ENCODE data around the gene MVD.
"Not testable (repeated sequence)": the region's sequence is repeated elsewhere in the genome, so short reads cannot be mapped to it uniquely, and the experiment has no call there.

MVD gene

DNA sequence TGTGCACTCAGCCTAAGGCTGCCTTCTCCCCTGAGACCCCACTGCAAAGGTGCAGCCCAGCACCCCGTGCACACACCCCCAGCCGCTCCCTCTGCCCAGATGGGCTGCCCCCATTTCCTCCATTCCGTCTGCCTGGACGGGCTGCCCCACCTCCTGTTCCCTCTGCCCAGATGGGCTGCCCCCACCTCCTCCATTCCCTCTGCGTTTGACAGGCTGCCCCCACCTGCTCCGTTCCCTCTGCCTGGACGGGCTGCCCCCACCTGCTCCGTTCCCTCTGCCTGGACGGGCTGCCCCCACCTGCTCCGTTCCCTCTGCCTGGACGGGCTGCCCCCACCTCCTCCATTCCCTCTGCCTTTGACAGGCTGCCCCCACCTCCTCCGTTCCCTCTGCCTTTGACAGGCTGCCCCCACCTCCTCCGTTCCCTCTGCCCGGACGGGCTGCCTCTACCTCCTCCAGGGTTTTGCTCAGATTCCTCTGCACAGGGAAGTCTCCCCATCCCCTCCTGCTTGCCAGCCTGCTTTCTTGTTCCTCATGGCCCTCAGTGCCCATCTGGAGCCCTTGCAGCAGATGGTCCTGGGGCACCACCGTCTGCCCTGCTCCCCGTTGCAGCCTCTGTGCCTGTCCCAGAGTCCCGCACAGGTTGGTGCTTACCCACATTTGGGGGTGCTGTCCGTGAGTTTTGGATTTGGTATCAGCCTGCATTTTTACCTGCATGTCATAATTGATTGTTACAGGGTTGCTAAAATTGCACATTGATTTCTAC, 47.9 kb downstream of the MVD start:
- FAIRE-seq: no peak
- DNase-seq (ENCODE audit: extremely low spot score, insufficient read length, low read depth): no peak

DNA sequence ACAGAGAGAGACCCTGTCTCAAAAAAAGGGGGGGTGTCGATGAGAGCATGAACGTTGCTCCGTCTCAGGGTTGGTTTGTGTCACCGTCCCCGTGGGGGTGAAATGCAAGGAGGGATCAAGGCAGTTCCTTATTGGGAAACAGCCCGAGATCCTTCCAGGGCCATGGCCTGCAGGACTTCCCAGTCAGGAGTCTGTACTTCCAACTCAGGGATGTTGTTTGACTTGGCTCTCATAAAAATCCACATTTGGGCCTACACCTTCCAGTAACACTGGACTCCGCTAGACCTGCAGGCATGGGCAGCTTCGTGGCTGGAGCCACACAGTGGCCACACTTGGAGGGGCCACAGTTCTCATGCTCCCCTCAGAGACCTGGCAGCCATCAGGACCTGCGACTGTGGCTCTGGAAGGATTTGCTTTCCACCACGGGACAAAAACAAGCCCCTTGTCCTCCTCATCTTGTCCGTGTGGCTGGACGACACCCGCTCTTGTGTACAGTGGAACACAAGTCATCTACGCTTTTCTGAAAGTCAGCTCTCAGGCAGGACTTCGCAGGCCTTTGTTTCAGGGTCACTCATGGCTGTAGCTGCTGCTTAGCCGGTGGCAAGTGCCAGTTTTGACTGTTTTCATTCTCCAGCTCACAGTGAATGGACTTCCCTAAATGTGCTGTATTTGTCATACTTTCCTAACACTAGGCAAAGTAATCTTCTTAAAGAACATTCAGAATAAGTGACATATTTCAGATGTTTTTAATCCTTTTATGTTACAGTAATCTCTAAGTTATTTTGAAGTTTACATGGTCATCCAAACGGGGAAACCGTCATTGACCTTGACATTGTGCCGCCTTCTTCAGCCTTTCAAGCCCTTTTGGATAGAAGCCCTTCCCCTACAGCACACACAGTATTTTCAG, 48.7 kb downstream of the MVD start:
- FAIRE-seq: no peak

DNA sequence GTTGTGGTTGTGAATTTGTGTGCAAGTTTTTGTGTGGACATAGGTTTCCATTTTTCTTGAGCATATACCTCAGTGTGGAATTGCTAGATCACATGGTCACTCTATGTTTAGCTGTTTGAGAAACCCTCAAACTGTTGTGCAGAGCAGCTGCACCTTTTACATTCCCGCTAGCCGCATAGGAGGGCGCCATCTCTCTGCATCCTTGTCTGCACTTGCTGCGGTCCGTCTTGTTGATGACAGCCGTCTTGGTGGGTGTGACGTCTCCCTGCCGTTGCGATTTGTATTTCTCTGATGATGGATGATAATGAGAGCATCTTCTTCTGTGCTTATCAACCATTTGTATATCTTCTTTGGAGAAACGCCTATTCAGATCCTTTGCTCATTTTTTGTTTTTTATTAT, 49.6 kb downstream of the MVD start:
- no peak for FAIRE-seq
- no peak for DNase-seq (ENCODE audit: extremely low spot score, insufficient read length, low read depth)

More for the DNA sequence above, 48.7 kb downstream of the MVD start:
- DNase-seq (ENCODE audit: extremely low spot score, insufficient read length, low read depth): no peak

DNA sequence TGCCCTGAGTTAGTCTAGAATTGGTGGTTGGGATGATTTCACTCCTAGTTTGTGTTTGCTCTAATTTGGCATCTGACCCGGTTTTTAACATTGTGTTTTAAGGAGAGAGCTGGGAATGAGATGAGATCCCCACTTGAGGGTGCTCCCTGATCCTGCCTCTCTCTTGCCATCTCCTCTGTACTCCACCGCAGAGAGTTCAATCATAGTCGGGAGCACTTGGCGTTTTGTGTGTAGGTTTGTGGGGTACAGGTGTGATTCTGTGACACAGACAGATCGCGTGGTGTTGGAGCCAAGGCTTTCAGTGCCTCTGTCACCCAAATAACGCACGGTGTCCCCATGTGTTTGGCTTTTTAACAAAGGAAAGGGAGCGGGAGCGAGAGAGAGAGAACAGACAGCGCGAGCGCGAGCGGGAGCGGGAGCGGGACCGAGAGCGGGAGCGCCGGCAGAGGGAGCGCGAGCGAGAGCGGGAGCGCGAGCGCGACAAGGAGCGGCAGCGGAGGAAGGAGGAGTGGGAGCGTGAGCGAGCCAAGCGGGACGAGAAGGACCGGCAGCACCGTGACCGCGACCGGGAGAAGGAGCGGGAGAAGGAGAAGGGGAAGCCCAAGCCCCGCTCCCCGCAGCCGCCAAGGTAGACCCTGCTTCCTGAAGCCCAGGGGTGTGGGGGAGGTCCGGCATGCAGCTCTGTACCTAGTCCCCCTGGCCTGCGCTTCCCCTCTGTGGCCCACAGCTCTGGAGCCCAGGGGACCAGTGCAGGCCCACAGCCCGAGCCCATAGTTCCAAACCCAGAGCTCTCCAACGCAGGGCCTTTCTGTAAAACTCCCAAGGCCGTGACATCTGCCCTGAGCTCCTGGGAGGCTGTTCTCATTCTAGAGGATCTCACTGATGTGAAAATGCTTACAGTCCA, 51.7 kb downstream of the MVD start:
- no peak for DNase-seq (ENCODE audit: extremely low spot score, insufficient read length, low read depth)
- no peak for FAIRE-seq

DNA sequence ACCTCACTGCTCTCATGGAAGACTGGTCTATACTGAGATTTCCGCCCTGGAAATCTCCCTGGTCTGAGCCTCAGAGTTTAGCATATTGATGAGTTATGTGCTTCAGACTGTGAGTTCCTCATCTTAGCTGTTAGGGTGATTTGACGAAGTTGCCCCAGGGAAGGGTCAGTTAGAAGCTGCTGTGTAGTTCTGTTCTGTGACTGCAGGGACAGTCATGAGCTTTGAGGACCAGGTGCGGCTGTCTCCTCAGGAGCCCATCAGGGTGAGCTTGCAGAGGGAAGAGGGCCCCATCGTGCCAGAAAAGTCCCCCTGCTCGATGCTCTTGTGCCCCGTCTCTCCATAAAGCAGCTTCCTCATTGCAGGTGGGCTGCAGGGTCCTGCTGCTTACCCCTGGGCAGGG, 52.8 kb downstream of the MVD start:
- FAIRE-seq (no peak), DNase-seq (ENCODE audit: extremely low spot score, insufficient read length, low read depth) (no peak)

DNA sequence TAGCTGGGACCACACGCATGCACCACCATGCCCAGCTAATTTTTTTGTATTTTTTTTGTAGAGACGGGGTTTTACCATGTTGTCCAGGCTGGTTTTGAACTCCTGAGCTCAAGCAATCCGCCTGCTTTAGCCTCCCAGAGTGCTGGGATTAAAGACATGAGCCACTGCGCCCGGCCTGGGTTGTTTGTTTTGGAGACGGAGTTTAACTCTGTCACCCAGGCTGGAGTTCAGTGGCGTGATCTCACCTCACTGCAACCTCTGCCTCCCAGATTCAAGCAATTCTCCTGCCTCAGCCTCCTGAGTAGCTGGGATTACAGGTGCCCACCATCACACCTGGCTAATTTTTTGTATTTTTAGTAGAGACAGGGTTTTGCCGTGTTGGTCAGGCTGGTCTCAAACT, 53.5 kb downstream of the MVD start:
- DNase-seq (ENCODE audit: extremely low spot score, insufficient read length, low read depth); FAIRE-seq: not testable (repeated sequence)

DNA sequence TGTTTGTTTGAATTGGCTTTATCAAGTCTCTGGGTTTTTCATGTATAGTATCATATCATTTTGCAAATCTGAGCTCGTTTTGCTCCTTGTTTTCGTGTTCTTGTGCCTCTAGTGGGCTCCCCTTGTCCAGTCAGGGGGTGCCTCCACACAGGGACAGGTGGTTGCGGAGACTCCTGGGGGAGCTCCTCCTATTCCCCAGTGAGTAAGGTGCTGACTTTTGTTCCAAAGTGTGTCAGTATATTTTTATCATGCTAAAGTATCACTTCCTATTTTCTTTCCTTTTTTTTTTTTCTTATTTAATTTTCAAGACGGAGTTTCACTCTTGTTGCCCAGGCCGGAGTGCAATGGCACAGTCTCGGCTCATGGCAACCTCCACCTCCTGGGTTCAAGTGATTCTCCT, 54.8 kb downstream of the MVD start:
- FAIRE-seq (no peak), DNase-seq (ENCODE audit: extremely low spot score, insufficient read length, low read depth) (no peak)

DNA sequence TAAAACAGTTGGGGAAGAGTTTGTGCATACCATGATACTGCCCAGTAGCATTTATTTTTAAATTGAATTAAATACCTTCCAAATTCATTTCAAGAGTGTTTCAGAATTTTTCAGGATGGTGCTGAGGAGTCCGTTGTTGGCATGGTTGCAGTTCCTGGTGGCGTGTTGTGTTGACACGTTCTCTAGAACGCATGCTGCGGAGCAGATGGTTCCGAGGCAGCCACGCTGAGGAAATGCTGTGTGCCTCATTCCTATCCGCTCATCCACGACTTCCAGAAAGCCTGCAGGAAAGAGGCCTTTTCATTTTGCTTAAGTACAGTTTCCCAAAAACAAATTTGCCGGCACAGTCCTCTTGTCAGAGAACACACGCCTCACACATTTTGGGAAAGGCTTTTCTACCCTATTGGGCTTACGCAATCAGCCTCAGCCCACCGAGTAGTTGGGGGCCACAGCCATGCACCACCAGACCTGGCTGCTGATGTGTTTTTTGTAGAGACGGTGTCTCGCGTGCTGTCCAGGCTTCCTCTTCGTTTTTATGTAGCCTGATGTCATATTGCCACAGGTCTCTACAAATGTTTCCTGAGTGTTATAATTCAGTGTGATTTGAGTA, 56.6 kb downstream of the MVD start:
- FAIRE-seq: no peak
- no peak for DNase-seq (ENCODE audit: extremely low spot score, insufficient read length, low read depth)

DNA sequence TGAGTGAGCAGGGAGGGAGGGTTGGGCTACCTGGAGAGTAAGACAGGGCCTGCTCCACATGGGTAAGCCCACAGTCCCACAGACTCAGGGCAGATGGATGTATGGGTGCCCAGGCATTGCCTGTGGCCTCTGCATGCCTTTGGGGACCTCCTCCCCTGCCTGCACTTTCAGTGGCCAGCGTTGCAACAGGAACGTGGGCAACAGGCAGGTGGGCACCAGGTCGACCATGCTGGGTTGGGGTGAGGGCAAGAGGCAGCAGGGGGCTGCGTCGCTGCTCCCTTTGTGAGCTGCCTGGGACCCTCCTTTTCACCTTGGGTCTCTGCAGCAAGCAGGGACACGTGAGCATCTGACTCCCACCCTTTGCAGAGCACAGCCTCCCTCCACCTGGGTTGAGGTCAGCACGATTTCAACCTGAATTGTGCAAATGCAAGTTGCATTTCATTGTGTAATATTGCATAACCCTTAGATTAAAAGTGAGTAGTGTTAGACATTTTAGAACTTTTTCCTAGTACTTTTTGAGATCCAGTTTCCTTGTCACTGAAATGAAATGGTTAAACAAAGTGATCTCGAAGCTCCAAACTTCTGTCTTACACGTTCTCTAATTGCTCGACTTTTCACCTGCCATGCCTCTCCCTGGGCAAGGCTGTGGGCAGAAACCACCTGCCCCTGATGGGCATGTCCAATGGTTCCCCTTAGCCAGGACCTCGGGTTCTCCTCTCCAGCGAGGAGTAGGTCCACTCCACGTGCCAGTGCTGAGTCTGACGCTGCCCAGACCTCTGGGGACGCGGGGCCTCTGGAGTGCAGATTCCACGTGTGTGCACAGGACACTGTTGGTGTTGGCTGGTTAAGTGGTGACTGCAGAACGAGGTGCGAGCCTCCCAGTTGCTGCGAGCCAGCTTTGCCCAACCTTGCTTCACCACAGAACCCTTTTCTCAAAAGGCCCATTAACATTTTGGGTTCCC, 57.4 kb downstream of the MVD start:
- DNase-seq (ENCODE audit: extremely low spot score, insufficient read length, low read depth): no peak
- FAIRE-seq: no peak

DNA sequence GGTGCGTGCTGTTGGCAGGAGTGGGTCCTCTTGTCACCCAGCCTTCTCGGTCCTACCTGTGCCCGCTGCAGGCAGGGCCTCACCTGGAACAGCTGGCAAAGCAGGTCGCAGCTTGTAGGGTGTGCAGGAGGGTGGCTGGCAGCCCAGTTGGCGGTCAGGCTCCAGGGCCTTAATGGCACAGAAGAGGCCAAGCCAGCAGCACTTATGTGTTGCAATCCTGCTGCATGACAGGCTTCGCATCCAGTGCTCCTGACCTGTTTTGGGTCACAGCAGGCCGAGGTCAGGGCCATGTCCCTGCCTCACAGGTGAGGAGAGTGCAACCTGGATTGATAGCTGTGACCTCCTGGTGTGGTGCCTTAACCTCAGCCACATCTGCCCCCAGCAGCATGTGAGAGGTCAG, 60.8 kb downstream of the MVD start:
- FAIRE-seq: no peak
- no peak for DNase-seq (ENCODE audit: extremely low spot score, insufficient read length, low read depth)

Data from GM18507 (cell line).